IMR-90 (cell line): ENCODE measurements around the gene AFAP1L2. TPM values are rescaled to one million over a fixed set of nuclear protein-coding genes. Genes with fewer than 3 reads are reported as not detected.

ENCODE experiments used
- ATAC-seq: fragments of 200-7000 bp; cut with Tn5 transposase; 2 replicates; pipeline ENCODE4 v1.9.1; 2020; ENCODE audit warnings: low read depth, mild to moderate bottlenecking, moderate library complexity
- BruUV-seq: library from RNA; stranded (reverse); fragments of 400-500 nt; replicated peaks from 2 replicates; lab custom pipeline; 2021; lab: Mats Ljungman, UMichigan
- CTCF ChIA-PET: fragments of 300-600 bp; formaldehyde crosslinking; extraction: SDS; loops from one replicate; lab custom pipeline; 2021; ENCODE audit warnings: antibody characterized with exemption; lab: Yijun Ruan, JAX
- POLR2A ChIA-PET: fragments of 300-600 bp; sonication (Branson Sonifier 250); formaldehyde crosslinking; loops from one replicate; lab custom pipeline; 2022; ENCODE audit warnings: antibody characterized with exemption; ENCODE audit not compliant: unreplicated experiment; lab: Charles Lee
- DNase-seq: peaks from one replicate; pipeline ENCODE4 v3.0.0; 2013
- H2AFZ ChIP-seq: replicated peaks from 2 replicates; pipeline ENCODE3; 2013; ENCODE audit warnings: low read length, mild to moderate bottlenecking; ENCODE audit not compliant: poor library complexity
- H2AK5ac ChIP-seq: 2 replicates; pipeline ENCODE4 v1.6.1; 2013; ENCODE audit warnings: low read depth, low read length, inconsistent platforms
- H2AK9ac ChIP-seq: replicated peaks from 2 replicates; pipeline ENCODE3; 2013; ENCODE audit warnings: mild to moderate bottlenecking, low read depth, low read length, moderate library complexity; ENCODE audit not compliant: poor library complexity
- H2BK120ac ChIP-seq: 2 replicates; pipeline ENCODE4 v1.6.1; 2013; ENCODE audit warnings: low read depth, low read length, inconsistent platforms
- H2BK15ac ChIP-seq: 3 replicates; pipeline ENCODE4 v1.6.1; 2013; ENCODE audit warnings: low read depth, low read length, inconsistent platforms
- H2BK20ac ChIP-seq: 2 replicates; pipeline ENCODE4 v1.6.1; 2013; ENCODE audit warnings: low read depth, mild to moderate bottlenecking, inconsistent platforms, low read length, moderate library complexity
- H2BK5ac ChIP-seq: 2 replicates; pipeline ENCODE4 v1.6.1; 2013; ENCODE audit warnings: mild to moderate bottlenecking, low read depth, low read length, inconsistent platforms; ENCODE audit not compliant: poor library complexity, severe bottlenecking
- H3K14ac ChIP-seq: replicated peaks from 2 replicates; pipeline ENCODE4 v1.6.1; 2013; ENCODE audit warnings: low read depth, low read length, inconsistent platforms
- H3K18ac ChIP-seq: 2 replicates; pipeline ENCODE4 v1.6.1; 2013; ENCODE audit warnings: low read depth, low read length, control low read depth
- H3K23ac ChIP-seq: 2 replicates; pipeline ENCODE4 v1.6.1; 2013; ENCODE audit warnings: low read depth, low read length, inconsistent platforms
- H3K27ac ChIP-seq: 2 replicates; pipeline ENCODE4 v1.5.1; 2013; ENCODE audit warnings: mild to moderate bottlenecking, control low read depth, low read length; ENCODE audit not compliant: insufficient read depth
- H3K27me3 ChIP-seq: 2 replicates; pipeline ENCODE4 v1.6.1; 2013; ENCODE audit warnings: low read length; ENCODE audit not compliant: control insufficient read depth, insufficient read depth
- H3K36me3 ChIP-seq: 2 replicates; pipeline ENCODE4 v1.6.1; 2013; ENCODE audit warnings: low read length, mixed read lengths; ENCODE audit not compliant: control insufficient read depth, insufficient read depth
- H3K4ac ChIP-seq: 2 replicates; pipeline ENCODE4 v1.6.1; 2013; ENCODE audit warnings: low read depth, low read length, inconsistent platforms
- H3K4me1 ChIP-seq: 2 replicates; pipeline ENCODE4 v1.6.1; 2013; ENCODE audit warnings: low read length, mixed read lengths; ENCODE audit not compliant: control insufficient read depth, insufficient read depth
- H3K4me2 ChIP-seq: 2 replicates; pipeline ENCODE4 v1.6.1; 2013; ENCODE audit warnings: low read depth, mild to moderate bottlenecking, control low read depth, low read length, moderate library complexity
- H3K4me3 ChIP-seq: 2 replicates; pipeline ENCODE4 v1.5.1; 2013; ENCODE audit warnings: low read depth, mild to moderate bottlenecking, control low read depth, low read length, moderate library complexity; ENCODE audit not compliant: insufficient read depth
- H3K56ac ChIP-seq: 2 replicates; pipeline ENCODE4 v1.6.1; 2013; ENCODE audit warnings: low read length, inconsistent platforms; ENCODE audit not compliant: insufficient read depth; ENCODE audit errors: extremely low read depth
- H3K79me1 ChIP-seq, 2 experiments: 2 replicates each; pipeline ENCODE4 v1.6.1; 2013; ENCODE audit warnings: low read length in 2 of 2, inconsistent platforms in 1 of 2, low read depth in 1 of 2
- H3K9ac ChIP-seq: 2 replicates; pipeline ENCODE4 v1.6.1; 2013; ENCODE audit warnings: low read depth, low read length, control low read depth
- H3K9me1 ChIP-seq: 2 replicates; pipeline ENCODE4 v1.6.1; 2013; ENCODE audit warnings: low read length, inconsistent platforms; ENCODE audit not compliant: insufficient read depth
- H3K9me3 ChIP-seq: 2 replicates; pipeline ENCODE4 v1.6.1; 2013; ENCODE audit warnings: low read length; ENCODE audit not compliant: control insufficient read depth, insufficient read depth
- H4K20me1 ChIP-seq: 2 replicates; pipeline ENCODE4 v1.6.1; 2013; ENCODE audit warnings: low read length, inconsistent platforms; ENCODE audit not compliant: insufficient read depth
- H4K5ac ChIP-seq: 2 replicates; pipeline ENCODE4 v1.6.1; 2013; ENCODE audit warnings: mild to moderate bottlenecking, low read depth, low read length, control low read depth
- H4K8ac ChIP-seq, 2 experiments: 2 replicates each; pipeline ENCODE4 v1.6.1; 2013; ENCODE audit warnings: low read depth in 2 of 2, low read length in 2 of 2, control low read depth in 1 of 2, inconsistent platforms in 1 of 2
- H4K91ac ChIP-seq: 2 replicates; pipeline ENCODE4 v1.6.1; 2013; ENCODE audit warnings: low read depth, low read length, inconsistent platforms; ENCODE audit not compliant: insufficient read depth
- BHLHE40 ChIP-seq: fragments of 150-350 bp; IDR thresholded peaks from 2 replicates; pipeline ENCODE4 v1.6.1; 2016; ENCODE audit warnings: mild to moderate bottlenecking, low read depth, low read length
- CEBPB ChIP-seq: IDR thresholded peaks from 2 replicates; pipeline ENCODE4 v1.6.1; 2012; ENCODE audit warnings: low read depth, low read length, improper control_type of control experiment
- CHD1 ChIP-seq: IDR thresholded peaks from 2 replicates; pipeline ENCODE4 v1.6.1; 2012; ENCODE audit warnings: low read depth, low read length, improper control_type of control experiment
- FOS ChIP-seq: fragments of 150-350 bp; IDR thresholded peaks from 2 replicates; pipeline ENCODE4 v1.6.1; 2016; ENCODE audit warnings: low read depth, low read length
- MAFK ChIP-seq: IDR thresholded peaks from 2 replicates; pipeline ENCODE4 v1.6.1; 2012; ENCODE audit warnings: low read depth, low read length, improper control_type of control experiment
- MAZ ChIP-seq: IDR thresholded peaks from 2 replicates; pipeline ENCODE4 v1.6.1; 2012; ENCODE audit warnings: low read depth, mild to moderate bottlenecking, low read length, improper control_type of control experiment, moderate library complexity, borderline replicate concordance
- MXI1 ChIP-seq: IDR thresholded peaks from 2 replicates; pipeline ENCODE4 v1.6.1; 2012; ENCODE audit warnings: low read depth, mild to moderate bottlenecking, low read length, moderate library complexity, borderline replicate concordance
- NFE2L2 ChIP-seq: fragments of 150-350 bp; IDR thresholded peaks from 2 replicates; pipeline ENCODE4 v1.6.1; 2016; ENCODE audit warnings: low read depth, mild to moderate bottlenecking, low read length
- POLR2A ChIP-seq: IDR thresholded peaks from 2 replicates; pipeline ENCODE4 v1.6.1; 2012; ENCODE audit warnings: mild to moderate bottlenecking, low read depth, low read length
- RAD21 ChIP-seq: IDR thresholded peaks from 2 replicates; pipeline ENCODE4 v1.6.1; 2012; ENCODE audit warnings: low read length, improper control_type of control experiment
- RCOR1 ChIP-seq: IDR thresholded peaks from 2 replicates; pipeline ENCODE4 v1.6.1; 2012; ENCODE audit warnings: mild to moderate bottlenecking, low read length, improper control_type of control experiment; ENCODE audit not compliant: insufficient replicate concordance
- RFX5 ChIP-seq: IDR thresholded peaks from 2 replicates; pipeline ENCODE4 v1.8.0; 2012; ENCODE audit warnings: low read depth, mild to moderate bottlenecking, low read length, moderate library complexity
- SMC3 ChIP-seq: fragments of 150-350 bp; IDR thresholded peaks from 2 replicates; pipeline ENCODE4 v1.6.1; 2016; ENCODE audit warnings: low read depth, mild to moderate bottlenecking, antibody characterized with exemption, low read length, moderate library complexity
- USF2 ChIP-seq: fragments of 150-350 bp; IDR thresholded peaks from 2 replicates; pipeline ENCODE4 v1.6.1; 2017; ENCODE audit warnings: mild to moderate bottlenecking, antibody characterized with exemption, low read length, low read depth
- WGBS, 2 experiments: methylation state at CpG; one replicate each; pipeline versions ENCODE4 v1.1.5 to v1.1.7; 2013; ENCODE audit warnings: missing lambda C conversion rate in 2 of 2; ENCODE audit not compliant: insufficient read length in 1 of 2; ENCODE audit errors: extremely low coverage in 2 of 2; 5-methylcytosine and 5-hydroxymethylcytosine counted together
- dilution Hi-C: fragments of 300-500 bp; cut with HindIII; formaldehyde crosslinking; loops from one replicate; pipeline ENCODE4 v1.14.3; 2018; ENCODE audit warnings: low sequenced_read_pairs; ENCODE audit not compliant: unreplicated experiment
- in situ Hi-C: fragments of 300-500 bp; cut with MboI; formaldehyde crosslinking; loops from 3 replicates; pipeline ENCODE4 v1.14.3; 2019; ENCODE audit warnings: low sequenced_read_pairs, inconsistent platforms, mixed read lengths
- intact Hi-C: fragments of 100-400 bp; cut with micrococcal nuclease; formaldehyde crosslinking; loops from 2 replicates; pipeline ENCODE4 v1.10.0; 2022
- polyA plus RNA-seq, 3 experiments: library from polyadenylated mRNA; depleted of rRNA; stranded (reverse); fragments of >200 nt; gene quantifications; 2 replicates each; pipeline ENCODE4 v1.2.3, GENCODE V29; 2012; ENCODE audit warnings: low replicate concordance in 1 of 3
- total RNA-seq: library from RNA; depleted of rRNA; stranded (reverse); fragments of >200 nt; gene quantifications from 2 replicates; pipeline ENCODE4 v1.2.3, GENCODE V29; 2012
- TF ChIP-seq, protein P1 (sequence below): fragments of 150-350 bp; IDR thresholded peaks from 2 replicates; pipeline ENCODE4 v1.6.1; 2016; ENCODE audit warnings: low read depth, mild to moderate bottlenecking, low read length, moderate library complexity, borderline replicate concordance
- TF ChIP-seq, protein P2 (sequence below): conservative IDR thresholded peaks from 2 replicates; pipeline ENCODE4 v1.5.1; 2012; ENCODE audit warnings: mild to moderate bottlenecking, low read depth, low read length, improper control_type of control experiment

AFAP1L2 gene
- total and polyA plus RNA-seq, 2 of the 4 experiments (the other 2 are of a cell fraction) = under 0.01 to 0.10 TPM

DNA sequence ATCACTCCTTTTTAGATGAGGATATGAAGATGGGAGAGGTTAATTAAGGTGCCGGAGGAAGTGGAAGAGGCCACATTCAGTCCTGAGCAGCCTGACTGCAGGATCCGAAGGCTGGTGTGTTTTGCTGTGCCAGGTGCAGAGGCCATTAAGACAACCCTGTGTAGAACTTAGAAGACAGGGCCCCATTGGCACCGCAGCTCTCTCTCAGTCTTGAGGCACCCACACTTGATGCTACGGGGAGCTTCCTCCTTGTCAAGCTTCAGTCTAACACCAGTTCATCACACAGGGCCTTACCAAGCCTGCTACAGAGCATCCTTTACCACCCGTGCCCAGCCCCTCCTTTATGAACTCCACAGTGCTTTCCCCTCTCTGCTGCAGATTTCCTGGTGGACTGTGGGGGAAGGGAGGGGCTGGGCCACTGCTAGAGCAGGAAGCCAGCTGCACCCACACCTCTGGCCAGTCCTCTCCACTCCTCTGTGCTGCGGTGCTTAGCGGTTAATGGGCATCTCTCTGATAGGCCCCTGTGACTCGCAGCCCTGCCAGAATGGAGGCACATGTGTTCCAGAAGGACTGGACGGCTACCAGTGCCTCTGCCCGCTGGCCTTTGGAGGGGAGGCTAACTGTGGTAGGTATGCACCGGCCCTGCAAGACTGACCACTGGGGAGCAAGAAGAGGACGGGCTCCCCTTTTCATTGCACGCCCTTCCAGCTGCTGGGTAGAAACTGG is 119.8 kb downstream of the AFAP1L2 start:
- DNase-seq (no peak), ATAC-seq (no peak)
- Histone ChIP-seq H3K9me1 (no peaks in the 10 kb centered on the region), H3K4me1 (no peaks in the 10 kb centered on the region), H2BK120ac (no peak overlapping the region), H3K4ac (no peak overlapping the region), H3K27me3 (peaks cover 46% of the 10 kb centered on the region), H2AFZ (no peak overlapping the region), H4K5ac (no peak overlapping the region), H2AK5ac (no peak overlapping the region), H3K4me3 (no peak overlapping the region), H3K14ac (no peak overlapping the region), H3K9me3 (no peaks in the 10 kb centered on the region), H4K8ac (no peak overlapping the region), H3K27ac (no peak overlapping the region), H3K4me2 (no peak overlapping the region), H2BK20ac (no peak overlapping the region), H2BK15ac (no peak overlapping the region), H3K36me3 (no peaks in the 10 kb centered on the region), H3K18ac (no peak overlapping the region), H3K79me1 (no peaks in the 10 kb centered on the region), H3K23ac (no peak overlapping the region), H4K91ac (no peak overlapping the region), H4K20me1 (no peaks in the 10 kb centered on the region), H2AK9ac (no peak overlapping the region), H3K9ac (no peak overlapping the region), H3K56ac (no peak overlapping the region), H2BK5ac (no peak overlapping the region)
- dilution Hi-C loops = no loop called here
- TF ChIP-seq, protein P1, sequence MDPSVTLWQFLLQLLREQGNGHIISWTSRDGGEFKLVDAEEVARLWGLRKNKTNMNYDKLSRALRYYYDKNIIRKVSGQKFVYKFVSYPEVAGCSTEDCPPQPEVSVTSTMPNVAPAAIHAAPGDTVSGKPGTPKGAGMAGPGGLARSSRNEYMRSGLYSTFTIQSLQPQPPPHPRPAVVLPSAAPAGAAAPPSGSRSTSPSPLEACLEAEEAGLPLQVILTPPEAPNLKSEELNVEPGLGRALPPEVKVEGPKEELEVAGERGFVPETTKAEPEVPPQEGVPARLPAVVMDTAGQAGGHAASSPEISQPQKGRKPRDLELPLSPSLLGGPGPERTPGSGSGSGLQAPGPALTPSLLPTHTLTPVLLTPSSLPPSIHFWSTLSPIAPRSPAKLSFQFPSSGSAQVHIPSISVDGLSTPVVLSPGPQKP = no peak
- no peak for TF ChIP-seq USF2
- no peak for TF ChIP-seq RCOR1
- TF ChIP-seq SMC3 = no peak
- TF ChIP-seq CEBPB = no peak
- TF ChIP-seq BHLHE40 = no peak
- TF ChIP-seq RFX5 = no peak
- TF ChIP-seq MXI1 = no peak
- TF ChIP-seq RAD21 = no peak
- no peak for TF ChIP-seq MAFK
- TF ChIP-seq, protein P2, sequence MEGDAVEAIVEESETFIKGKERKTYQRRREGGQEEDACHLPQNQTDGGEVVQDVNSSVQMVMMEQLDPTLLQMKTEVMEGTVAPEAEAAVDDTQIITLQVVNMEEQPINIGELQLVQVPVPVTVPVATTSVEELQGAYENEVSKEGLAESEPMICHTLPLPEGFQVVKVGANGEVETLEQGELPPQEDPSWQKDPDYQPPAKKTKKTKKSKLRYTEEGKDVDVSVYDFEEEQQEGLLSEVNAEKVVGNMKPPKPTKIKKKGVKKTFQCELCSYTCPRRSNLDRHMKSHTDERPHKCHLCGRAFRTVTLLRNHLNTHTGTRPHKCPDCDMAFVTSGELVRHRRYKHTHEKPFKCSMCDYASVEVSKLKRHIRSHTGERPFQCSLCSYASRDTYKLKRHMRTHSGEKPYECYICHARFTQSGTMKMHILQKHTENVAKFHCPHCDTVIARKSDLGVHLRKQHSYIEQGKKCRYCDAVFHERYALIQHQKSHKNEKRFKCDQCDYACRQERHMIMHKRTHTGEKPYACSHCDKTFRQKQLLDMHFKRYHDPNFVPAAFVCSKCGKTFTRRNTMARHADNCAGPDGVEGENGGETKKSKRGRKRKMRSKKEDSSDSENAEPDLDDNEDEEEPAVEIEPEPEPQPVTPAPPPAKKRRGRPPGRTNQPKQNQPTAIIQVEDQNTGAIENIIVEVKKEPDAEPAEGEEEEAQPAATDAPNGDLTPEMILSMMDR = no peak
- TF ChIP-seq FOS = no peak
- no peak for TF ChIP-seq NFE2L2
- TF ChIP-seq POLR2A = no peak
- no peak for TF ChIP-seq MAZ
- no peak for TF ChIP-seq CHD1
- no TSS peak for BruUV-seq
- ChIA-PET POLR2A (no interaction called here), CTCF (interaction anchor here (0.6 to 0.8 kb wide), 2 partner anchors 20 to 46 kb away, joined by 3 read pairs; no protein-coding TSS in a partner anchor)
- in situ Hi-C loops = no loop called here
- intact Hi-C loops = no loop called here
- 84% methylated on average over 6 of the region's 13 CpGs; no CpG with 5 or more reads in 1 of the 2 experiments for WGBS, 2 experiments
